B cell (primary cell): ENCODE results near the gene CXCL8. TPM values are rescaled to one million over a fixed set of nuclear protein-coding genes. Genes with fewer than 3 reads are reported as not detected.

Source experiments
- ATAC-seq: fragments of 200-7000 bp; cut with Tn5 transposase; one replicate; pipeline ENCODE4 v1.10.0; 2021; ENCODE audit warnings: low read depth, mild to moderate bottlenecking, moderate number of reproducible peaks, moderate library complexity
- CTCF ChIA-PET: fragments of 350-600 bp; sonication (Branson Sonifier 250); formaldehyde crosslinking; loops from one replicate; lab custom pipeline; 2021; ENCODE audit warnings: antibody characterized with exemption, inconsistent platforms; lab: Charles Lee
- POLR2A ChIA-PET: fragments of 350-600 bp; sonication (Branson Sonifier 250); formaldehyde crosslinking; loops from one replicate; lab custom pipeline; 2021; ENCODE audit warnings: antibody characterized with exemption; lab: Charles Lee
- DNase-seq: peaks from one replicate; pipeline ENCODE4 v3.0.0; 2013
- H2AFZ ChIP-seq: 2 replicates; pipeline ENCODE4 v1.6.1; 2012; ENCODE audit warnings: mild to moderate bottlenecking, low read depth, low read length; ENCODE audit not compliant: insufficient read depth, poor library complexity, severe bottlenecking
- H3K27ac ChIP-seq, 2 donors: 1 replicate in 1 of 2; 2 replicates in 1 of 2; pipeline ENCODE4 v1.5.1; 2012 to 2013; ENCODE audit warnings: low read length in 2 of 2, mild to moderate bottlenecking in 2 of 2, moderate library complexity in 1 of 2
- H3K27me3 ChIP-seq, 4 experiments: fragments of 200-600 bp in 1 of 4; sonication (generic) in 1 of 4; replicated peaks in 1 of 4; 1 replicate in 2 of 4; 2 replicates in 2 of 4; pipeline versions ENCODE4 v1.6.1 to v1.7.0; 2013 to 2016; ENCODE audit warnings: low read length in 3 of 4, mild to moderate bottlenecking in 2 of 4, mixed read lengths in 1 of 4, moderate library complexity in 1 of 4; ENCODE audit not compliant: insufficient read depth in 4 of 4, control insufficient read depth in 3 of 4; ENCODE audit errors: control extremely low read depth in 1 of 4
- H3K36me3 ChIP-seq, 2 experiments: replicated peaks in 1 of 2; 1 replicate in 1 of 2; 2 replicates in 1 of 2; pipeline versions ENCODE4 v1.6.1 to v1.7.1; 2013; ENCODE audit warnings: low read length in 1 of 2; ENCODE audit not compliant: insufficient read depth in 2 of 2, control insufficient read depth in 1 of 2; ENCODE audit errors: control extremely low read depth in 1 of 2, extremely low read depth in 1 of 2
- H3K4me1 ChIP-seq, 2 donors: fragments of 200-600 bp in 1 of 2; sonication (generic) in 1 of 2; 1 replicate in 1 of 2; 2 replicates in 1 of 2; pipeline versions ENCODE4 v1.5.1 to v1.6.1; 2013 to 2017; ENCODE audit warnings: low read length in 2 of 2; ENCODE audit not compliant: control insufficient read depth in 2 of 2, insufficient read depth in 2 of 2
- H3K4me2 ChIP-seq: replicated peaks from 2 replicates; pipeline ENCODE3; 2012; ENCODE audit warnings: mild to moderate bottlenecking, low read depth, low read length; ENCODE audit not compliant: poor library complexity, severe bottlenecking
- H3K4me3 ChIP-seq, 5 experiments: fragments of 200-600 bp in 1 of 5; sonication (generic) in 1 of 5; 1 replicate in 3 of 5; 2 replicates in 2 of 5; pipeline versions ENCODE4 v1.5.1 to v1.7.0; 2011 to 2016; ENCODE audit warnings: low read length in 4 of 5, mild to moderate bottlenecking in 4 of 5, low read depth in 2 of 5, control low read depth in 1 of 5, moderate library complexity in 1 of 5; ENCODE audit not compliant: insufficient read depth in 1 of 5; ENCODE audit errors: control extremely low read depth in 1 of 5, extremely low read depth in 1 of 5
- H3K79me2 ChIP-seq: fragments of 200-600 bp; sonication (generic); one replicate; pipeline ENCODE4 v1.6.0; 2016; ENCODE audit warnings: low read length; ENCODE audit not compliant: control insufficient read depth, insufficient read depth
- H3K9ac ChIP-seq: fragments of 200-600 bp; sonication (generic); 2 replicates; pipeline ENCODE4 v1.6.1; 2017; ENCODE audit warnings: mild to moderate bottlenecking, low read length, moderate library complexity
- H3K9me3 ChIP-seq, 3 donors: one replicate each; pipeline versions ENCODE4 v1.6.1 to v1.7.1; 2013; ENCODE audit warnings: low read length in 2 of 3; ENCODE audit not compliant: control insufficient read depth in 2 of 3, insufficient read depth in 1 of 3; ENCODE audit errors: control extremely low read depth in 1 of 3
- H4K20me1 ChIP-seq: 2 replicates; pipeline ENCODE4 v1.6.0; 2012; ENCODE audit warnings: mild to moderate bottlenecking, low read length; ENCODE audit not compliant: insufficient read depth, control insufficient read depth, poor library complexity, severe bottlenecking
- H3K27ac Mint-ChIP-seq: one replicate; pipeline ENCODE4 v1.8.0; 2021; ENCODE audit warnings: mixed read lengths
- H3K27me3 Mint-ChIP-seq: one replicate; pipeline ENCODE4 v1.8.0; 2021; ENCODE audit warnings: mixed read lengths
- H3K4me1 Mint-ChIP-seq: one replicate; pipeline ENCODE4 v1.8.0; 2021; ENCODE audit warnings: mixed read lengths
- H3K4me3 Mint-ChIP-seq: one replicate; pipeline ENCODE4 v1.8.0; 2021; ENCODE audit warnings: mixed read lengths
- H3K9me3 Mint-ChIP-seq: one replicate; pipeline ENCODE4 v1.8.0; 2022; ENCODE audit warnings: mixed read lengths; ENCODE audit not compliant: insufficient read depth
- CTCF ChIP-seq: fragments of 200-600 bp; IDR thresholded peaks from one replicate; pipeline ENCODE4 v1.8.0; 2022; ENCODE audit warnings: antibody characterized with exemption, mild to moderate bottlenecking
- EZH2 ChIP-seq: IDR thresholded peaks from 2 replicates; pipeline ENCODE4 v1.6.1; 2012; ENCODE audit warnings: borderline replicate concordance, low read depth, mild to moderate bottlenecking, moderate library complexity, low read length; ENCODE audit not compliant: insufficient read depth, poor library complexity, severe bottlenecking
- WGBS: methylation state at CpG from one replicate; pipeline ENCODE4 v1.1.5; 2013; ENCODE audit warnings: missing lambda C conversion rate; ENCODE audit not compliant: insufficient coverage; 5-methylcytosine and 5-hydroxymethylcytosine counted together
- intact Hi-C: fragments of 100-400 bp; cut with micrococcal nuclease; formaldehyde crosslinking; loops from one replicate; pipeline ENCODE4 v1.10.0; 2022
- polyA plus RNA-seq: library from polyadenylated mRNA; depleted of rRNA; stranded (reverse); fragments of >200 nt; gene quantifications from 2 replicates; pipeline ENCODE4 v1.2.3, GENCODE V29; 2012
- total RNA-seq, 2 donors: library from RNA; stranded (reverse); fragments of 120-200 nt in 1 of 2; gene quantifications; 1 replicate in 1 of 2; 2 replicates in 1 of 2; pipeline versions ENCODE4 v1.2.3 to v1.2.4, GENCODE V29; 2013 to 2022

Gene CXCL8
- total and polyA plus RNA-seq, 2 donors (not counting 1 experiment from before 2014, with no cell fraction given): 0.32 to 7.5 TPM

GRCh38 chr4:73753215-73753614 lies 12.8 kb downstream of the CXCL8 start:
- no peak overlapping the region for H2AFZ ChIP-seq
- ChIA-PET CTCF (interaction anchor here (0.6 kb wide), 1 partner anchor 101 kb away, joined by 4 read pairs; no protein-coding TSS in a partner anchor), POLR2A (no interaction called here)
- no peak overlapping the region for H3K4me3 Mint-ChIP-seq
- H3K9ac ChIP-seq: no peak overlapping the region
- H3K4me3 ChIP-seq: no peak overlapping the region
- H3K27ac Mint-ChIP-seq: no peak overlapping the region
- no peak for DNase-seq
- no peak for ATAC-seq
- no peaks in the 10 kb centered on the region for H3K9me3 ChIP-seq
- H3K4me1 ChIP-seq: no peaks in the 10 kb centered on the region
- H3K27me3 ChIP-seq: no peaks in the 10 kb centered on the region
- intact Hi-C loops: no loop called here
- no peak for TF ChIP-seq EZH2
- no peak for TF ChIP-seq CTCF
- H3K27me3 Mint-ChIP-seq: peaks cover 2% of the 10 kb centered on the region
- no peaks in the 10 kb centered on the region for H3K36me3 ChIP-seq
- no peaks in the 10 kb centered on the region for H3K79me2 ChIP-seq
- H3K9me3 Mint-ChIP-seq: no peaks in the 10 kb centered on the region
- no peak overlapping the region for H3K4me2 ChIP-seq
- WGBS: no CpG with 5 or more reads among the region's 1 CpG
- no peaks in the 10 kb centered on the region for H3K4me1 Mint-ChIP-seq
- no peak overlapping the region for H3K27ac ChIP-seq
- H4K20me1 ChIP-seq: no peaks in the 10 kb centered on the region

GRCh38 chr4:73754934-73755333 lies 14.6 kb downstream of the CXCL8 start:
- Histone ChIP-seq H3K4me1 (no peaks in the 10 kb centered on the region), H3K9me3 (no peaks in the 10 kb centered on the region), H4K20me1 (no peaks in the 10 kb centered on the region), H3K4me2 (no peak overlapping the region), H2AFZ (no peak overlapping the region), H3K4me3 (no peak overlapping the region), H3K79me2 (no peaks in the 10 kb centered on the region), H3K27ac (no peak overlapping the region), H3K36me3 (no peaks in the 10 kb centered on the region), H3K9ac (no peak overlapping the region), H3K27me3 (no peaks in the 10 kb centered on the region)
- H3K27me3 Mint-ChIP-seq: no peaks in the 10 kb centered on the region
- intact Hi-C loops: no loop called here
- DNase-seq (no peak), ATAC-seq (no peak)
- POLR2A ChIA-PET: no interaction called here
- TF ChIP-seq CTCF (no peak), EZH2 (no peak)
- H3K4me1 Mint-ChIP-seq: no peaks in the 10 kb centered on the region
- CTCF ChIA-PET: no interaction called here
- H3K27ac Mint-ChIP-seq: no peak overlapping the region
- no peaks in the 10 kb centered on the region for H3K9me3 Mint-ChIP-seq
- no peak overlapping the region for H3K4me3 Mint-ChIP-seq
